ENCODE results near the gene DUT.

The DUT gene

GRCh38 chr15:48371961-48372360 lies 40.7 kb downstream of the DUT start:
- DNase-seq = no peak

DNA sequence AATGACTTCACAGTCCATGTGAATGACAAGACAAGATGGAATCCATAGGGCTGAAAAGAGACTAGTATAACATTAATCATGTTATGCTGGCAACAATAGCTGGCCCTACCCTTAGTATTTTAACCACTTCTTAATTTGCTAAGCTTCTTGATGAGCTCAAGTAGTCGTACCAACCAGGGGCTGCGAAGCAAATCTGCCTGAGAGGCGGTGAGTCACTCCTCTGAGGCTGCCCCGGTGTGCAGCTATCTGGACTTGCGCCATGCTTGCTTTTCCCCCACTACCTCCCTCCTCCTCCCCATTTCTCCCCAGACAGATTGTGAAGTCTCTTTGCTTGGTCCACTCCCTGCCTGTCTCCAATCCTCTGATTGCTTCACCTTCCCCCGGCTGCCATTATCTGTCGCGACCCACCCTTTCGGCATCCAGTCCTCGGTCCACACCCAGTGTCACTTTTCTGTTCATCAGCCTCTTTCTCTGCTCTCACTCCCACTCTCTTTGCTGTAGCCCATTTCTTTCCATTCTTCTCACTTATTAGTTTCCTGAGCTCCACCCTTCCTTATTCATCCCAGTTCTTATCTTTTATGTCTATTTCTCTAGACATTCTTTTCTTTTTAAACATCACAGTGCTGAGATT lies 42.7 kb downstream of the DUT start:
- no peak for DNase-seq

DNA sequence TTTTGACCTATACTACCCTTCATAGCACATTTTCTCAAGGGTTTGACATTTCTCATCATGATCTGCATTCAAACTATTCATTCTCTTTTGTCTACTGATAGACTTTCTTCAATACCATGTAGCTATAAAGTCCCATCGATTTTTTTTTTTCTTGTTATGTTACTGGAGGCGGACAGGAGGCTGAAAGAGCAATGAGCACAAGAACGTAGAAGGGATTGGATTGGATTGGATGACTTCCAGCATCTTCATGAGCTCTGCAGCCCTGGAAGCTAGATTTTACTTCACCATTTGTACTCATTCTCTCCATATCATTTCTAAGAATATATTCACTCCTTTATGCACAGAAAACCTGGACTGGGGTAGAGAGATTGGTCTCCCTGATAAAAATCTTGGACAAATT lies 43.2 kb downstream of the DUT start:
- no peak for DNase-seq

- DNase-seq = no peak
These were observed 44.5 kb downstream of the DUT start for GRCh38 chr15:48375767-48376166.

DNA sequence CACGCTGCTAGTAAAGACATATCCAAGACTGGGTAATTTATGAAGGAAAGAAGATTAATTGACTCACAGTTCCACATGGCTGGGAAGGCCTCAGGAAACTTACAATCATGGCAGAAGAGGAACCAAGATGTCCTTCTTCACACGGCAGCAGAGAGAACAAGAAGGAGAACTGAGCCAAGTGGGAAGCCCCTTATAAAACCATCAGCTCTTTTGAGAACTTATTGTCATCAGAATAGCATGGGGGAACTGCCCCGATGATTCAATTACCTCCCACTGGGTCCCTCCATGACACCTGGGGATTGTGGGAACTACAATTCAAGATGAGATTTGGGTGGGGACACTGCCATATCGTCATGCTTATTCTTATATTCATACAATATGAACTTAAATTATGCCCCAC lies 49.0 kb downstream of the DUT start:
- DNase-seq = no peak

GRCh38 chr15:48381861-48382260 lies 50.6 kb downstream of the DUT start:
- no peak for DNase-seq

GRCh38 chr15:48383031-48383430 lies 51.8 kb downstream of the DUT start:
- no peak for DNase-seq

GRCh38 chr15:48384616-48385015 lies 53.4 kb downstream of the DUT start:
- no peak for DNase-seq

DNA sequence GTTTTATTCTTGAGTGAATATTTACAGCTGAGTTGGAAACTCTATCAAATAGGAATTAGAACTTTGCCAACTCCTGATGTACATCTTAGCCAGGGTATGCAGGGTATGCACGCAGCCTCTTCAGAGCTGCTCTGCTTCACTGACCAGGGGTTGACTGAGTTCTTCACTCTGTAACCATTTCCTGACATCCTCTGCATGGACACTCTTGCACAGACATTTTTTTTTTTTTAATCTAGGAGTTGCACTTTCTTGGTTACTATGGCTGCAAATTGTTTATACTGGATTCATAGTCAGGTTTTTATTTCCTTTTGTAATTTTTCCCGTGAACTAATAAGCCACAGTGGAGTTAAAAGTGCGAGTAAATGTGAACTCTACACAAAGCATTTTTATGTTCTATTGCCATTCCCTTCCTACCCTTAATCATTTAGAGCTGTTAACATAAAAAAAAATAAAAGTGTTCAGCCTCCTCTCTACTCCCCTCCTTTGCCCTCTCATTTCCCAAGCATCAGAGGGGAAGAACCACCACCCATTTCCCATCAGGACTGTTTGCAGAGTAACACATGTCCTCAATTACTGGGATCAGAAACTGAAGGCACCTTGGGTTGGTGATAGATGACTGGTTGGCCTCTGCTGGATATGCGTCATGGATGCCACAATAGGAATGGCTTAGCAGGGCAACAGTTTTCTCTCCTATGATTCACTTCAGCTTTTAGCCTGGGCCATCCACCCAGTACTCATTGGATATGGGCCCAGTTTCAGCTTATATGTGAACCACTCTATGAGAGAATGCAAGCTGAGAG lies 54.0 kb downstream of the DUT start:
- no peak for DNase-seq

DNA sequence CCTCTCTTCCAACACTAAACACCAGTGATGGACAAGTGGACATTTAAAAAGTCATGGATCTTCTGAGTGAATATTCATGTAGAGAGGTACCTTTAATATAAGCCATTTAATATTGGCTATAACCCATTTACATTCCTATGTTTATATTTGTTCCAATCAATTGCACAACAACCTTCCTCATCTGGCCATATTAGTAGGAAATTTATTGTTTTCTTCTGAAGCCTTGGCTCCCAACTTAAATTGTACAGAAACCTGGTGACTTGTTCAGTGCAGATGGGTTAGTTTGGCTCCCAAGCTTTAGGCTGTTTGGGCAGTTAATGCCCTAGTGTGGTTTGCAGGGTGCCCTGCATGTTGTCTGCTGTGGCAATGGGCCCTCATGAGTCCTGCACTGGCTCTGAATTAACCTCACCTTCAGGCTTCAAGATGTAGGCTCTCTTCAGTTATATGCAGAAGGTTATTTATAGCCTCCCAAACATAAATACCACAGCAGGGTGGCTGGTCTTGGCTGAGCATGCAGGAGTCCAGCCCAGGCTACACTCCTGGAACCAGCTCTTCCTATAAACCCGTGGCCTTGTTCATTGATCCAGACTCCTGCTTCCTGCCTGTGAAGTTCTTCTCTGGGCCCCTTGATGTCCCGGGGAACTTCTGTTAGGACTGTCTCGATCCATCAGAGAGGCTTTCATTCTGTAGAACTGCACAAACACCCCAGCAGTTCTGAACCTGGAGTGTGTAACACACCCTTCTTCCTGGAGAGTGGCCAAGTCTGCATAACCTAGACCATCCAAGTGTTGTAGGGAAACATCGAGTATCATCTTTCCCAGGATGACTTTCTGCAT lies 57.0 kb downstream of the DUT start:
- DNase-seq = no peak

DNA sequence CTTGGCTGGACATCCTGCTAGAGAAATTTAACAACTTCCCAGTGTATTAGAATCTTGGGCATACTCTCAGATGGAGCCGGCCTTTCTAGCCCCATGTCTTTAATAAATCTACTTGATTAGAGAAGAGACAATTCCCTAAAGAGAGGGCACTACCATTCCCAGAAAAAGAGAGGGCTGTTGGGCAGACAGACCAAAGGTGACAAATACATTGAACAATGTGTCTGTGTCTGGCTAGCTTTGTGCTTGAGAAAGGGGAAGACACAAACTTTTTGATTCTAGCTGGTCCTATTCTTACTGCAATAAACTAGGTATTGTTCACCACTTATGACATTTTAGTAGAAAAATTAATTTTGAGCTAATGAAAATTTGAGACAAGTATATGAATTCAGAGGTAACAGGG lies 57.7 kb downstream of the DUT start:
- DNase-seq = no peak

- no peak for DNase-seq
These were observed 58.5 kb downstream of the DUT start for GRCh38 chr15:48389691-48390143.

DNA sequence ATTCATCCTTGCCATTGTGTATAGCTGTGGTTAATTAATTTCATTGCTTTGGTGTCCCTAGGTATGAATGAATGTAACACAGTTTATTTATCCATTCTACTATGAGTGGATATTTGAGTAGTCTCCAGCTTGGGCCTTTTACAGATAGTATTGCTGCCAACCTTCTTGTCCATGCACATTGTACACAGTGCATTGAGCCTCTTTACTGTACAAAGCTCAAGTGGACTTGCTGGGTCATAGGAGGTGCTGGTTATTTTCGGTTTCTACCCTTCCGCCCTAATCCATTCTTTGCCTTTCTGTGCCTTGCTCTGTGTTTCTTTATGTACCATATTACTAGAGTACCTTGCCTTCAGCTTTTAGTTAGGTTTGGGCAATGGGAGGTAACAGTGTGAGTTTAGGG lies 60.7 kb downstream of the DUT start:
- DNase-seq = no peak

DNA sequence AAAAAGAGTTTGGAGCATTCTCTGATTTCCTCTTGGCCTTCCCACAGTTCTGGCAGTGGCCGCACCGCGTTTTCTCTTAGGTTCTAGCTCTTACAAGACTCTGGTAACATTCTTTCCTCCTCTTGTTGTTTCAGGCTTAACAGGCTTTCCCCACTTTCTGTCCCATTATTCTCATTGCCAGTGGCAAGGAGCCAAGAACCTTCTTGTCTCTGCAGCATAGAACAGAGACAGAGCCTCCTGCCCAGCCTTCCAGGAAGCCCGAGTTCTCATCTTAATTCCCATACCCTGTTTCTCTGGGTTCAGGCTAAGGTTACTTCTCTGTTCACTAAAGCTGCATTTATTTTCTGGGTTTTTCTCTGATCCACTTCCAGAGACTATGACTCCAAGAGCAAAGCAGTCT lies 61.1 kb downstream of the DUT start:
- DNase-seq = no peak

Data from CD4-positive, alpha-beta T cell treated with Interleukin-17A for 1 hour (primary cell).